Medulla oblongata (tissue), 1 donor: ENCODE results near the gene C11orf97.
"Not testable (repeated sequence)": the region's sequence is repeated elsewhere in the genome, so short reads cannot be mapped to it uniquely, and the experiment has no call there.

Experiments
- DNase-seq: peaks from one replicate; pipeline ENCODE4 v3.0.0-alpha.2; 2015; ENCODE audit errors: extremely low spot score

Gene C11orf97

GRCh38 chr11:94511932-94512781 lies at the start of gene C11orf97:
Gene C11orf97, plus strand, starts transcription at chr11:94512461. Its CDS starts 68 bp downstream, at chr11:94512529.
- peak; percentile 45 for DNase-seq

- DNase-seq: no peak
Measured at GRCh38 chr11:94469416-94469815, 42.8 kb upstream of the C11orf97 start.

GRCh38 chr11:94472916-94473799 lies 39.1 kb upstream of the C11orf97 start:
- no peak for DNase-seq

- DNase-seq: no peak
Measured at GRCh38 chr11:94477624-94478023, 34.6 kb upstream of the C11orf97 start.

- no peak for DNase-seq
Measured at GRCh38 chr11:94481342-94481741, 30.9 kb upstream of the C11orf97 start.

GRCh38 chr11:94486068-94486467 lies 26.2 kb upstream of the C11orf97 start:
- no peak for DNase-seq

- peak; percentile 99 for DNase-seq
Measured at GRCh38 chr11:94493281-94494125, 18.8 kb upstream of the C11orf97 start, which contains the start of the genes ANKRD49 and MRE11. Gene ANKRD49, plus strand, starts transcription at chr11:94493984. Its CDS starts 2,710 bp downstream, at chr11:94496694. Gene MRE11, minus strand, starts transcription at chr11:94493844. Its CDS starts 1,043 bp downstream, at chr11:94492801.

GRCh38 chr11:94494126-94494680 lies 18.1 kb upstream of the C11orf97 start:
- no peak for DNase-seq

GRCh38 chr11:94500181-94500580 lies 12.1 kb upstream of the C11orf97 start:
- no peak for DNase-seq

GRCh38 chr11:94501522-94501921 lies 10.7 kb upstream of the C11orf97 start:
- no peak for DNase-seq

- peak; percentile 77 for DNase-seq
Measured at GRCh38 chr11:94504689-94505293, 7.5 kb upstream of the C11orf97 start.

GRCh38 chr11:94506513-94506912 lies 5.7 kb upstream of the C11orf97 start:
- DNase-seq: not testable (repeated sequence)

- no peak for DNase-seq
Measured at GRCh38 chr11:94507485-94507884, 4.8 kb upstream of the C11orf97 start.

- no peak for DNase-seq
Measured at GRCh38 chr11:94513091-94513490, 830 bp downstream of the C11orf97 start.

GRCh38 chr11:94515398-94515797 lies 3.1 kb downstream of the C11orf97 start:
- no peak for DNase-seq

GRCh38 chr11:94516725-94517124 lies 4.5 kb downstream of the C11orf97 start:
- DNase-seq: no peak

- DNase-seq: no peak
Measured at GRCh38 chr11:94518300-94518699, 6.0 kb downstream of the C11orf97 start.

GRCh38 chr11:94519478-94520084 lies 7.3 kb downstream of the C11orf97 start:
- peak; percentile 67 for DNase-seq

GRCh38 chr11:94521684-94522083 lies 9.4 kb downstream of the C11orf97 start:
- no peak for DNase-seq

GRCh38 chr11:94524341-94524740 lies 12.1 kb downstream of the C11orf97 start:
- no peak for DNase-seq
